ENCODE data around the gene A3GALT2. TPM values are rescaled to one million over a fixed set of nuclear protein-coding genes. Genes with fewer than 3 reads are reported as not detected.
A peak's percentile ranks its signal among the peaks of the same experiment; 100 is the strongest.

A3GALT2 gene
- polyA plus RNA-seq, 3 donors = not detected

- Histone ChIP-seq H3K4me3 (replicated peaks in 1 of 3; ENCODE audit: low read depth in 2 of 3, low read length in 3 of 3) (peak overlapping the region; percentile 6 to 94 (median 92)), H4K20me1 (ENCODE audit: insufficient read depth, low read length) (peaks cover 70% of the 10 kb centered on the region), H3K9ac (ENCODE audit: insufficient read depth, low read length, poor library complexity, severe bottlenecking) (peak overlapping the region; percentile 0), H3K79me2 (ENCODE audit: insufficient read depth, low read length) (peaks cover 74% of the 10 kb centered on the region), H3K27ac (ENCODE audit: low read depth in 1 of 2, low read length in 2 of 2) (peak overlapping the region; percentile 21 to 68), H2AFZ (ENCODE audit: insufficient read depth, low read depth, low read length, poor library complexity, severe bottlenecking) (no peak overlapping the region), H3K36me3 (replicated peaks in 1 of 2; ENCODE audit: control insufficient read depth in 1 of 2, insufficient read depth in 2 of 2, low read length in 2 of 2) (peaks cover 4 to 32% of the 10 kb centered on the region in 2 donors), H3K9me3 (replicated peaks in 1 of 2; ENCODE audit: control insufficient read depth in 1 of 2, insufficient read depth in 1 of 2, low read length in 2 of 2) (no peaks in the 10 kb centered on the region), H3K4me1 (ENCODE audit: control insufficient read depth in 1 of 2, insufficient read depth in 2 of 2, low read length in 2 of 2) (peaks cover 45 to 78% of the 10 kb centered on the region in 2 donors), H3K4me2 (replicated peaks; ENCODE audit: extremely low read depth, low read length, poor library complexity, severe bottlenecking) (peak overlapping the region; percentile 91), H3K27me3 (ENCODE audit: control insufficient read depth in 2 of 2, insufficient read depth in 2 of 2, low read length in 2 of 2) (no peaks in the 10 kb centered on the region)
- TF ChIP-seq, protein P1, sequence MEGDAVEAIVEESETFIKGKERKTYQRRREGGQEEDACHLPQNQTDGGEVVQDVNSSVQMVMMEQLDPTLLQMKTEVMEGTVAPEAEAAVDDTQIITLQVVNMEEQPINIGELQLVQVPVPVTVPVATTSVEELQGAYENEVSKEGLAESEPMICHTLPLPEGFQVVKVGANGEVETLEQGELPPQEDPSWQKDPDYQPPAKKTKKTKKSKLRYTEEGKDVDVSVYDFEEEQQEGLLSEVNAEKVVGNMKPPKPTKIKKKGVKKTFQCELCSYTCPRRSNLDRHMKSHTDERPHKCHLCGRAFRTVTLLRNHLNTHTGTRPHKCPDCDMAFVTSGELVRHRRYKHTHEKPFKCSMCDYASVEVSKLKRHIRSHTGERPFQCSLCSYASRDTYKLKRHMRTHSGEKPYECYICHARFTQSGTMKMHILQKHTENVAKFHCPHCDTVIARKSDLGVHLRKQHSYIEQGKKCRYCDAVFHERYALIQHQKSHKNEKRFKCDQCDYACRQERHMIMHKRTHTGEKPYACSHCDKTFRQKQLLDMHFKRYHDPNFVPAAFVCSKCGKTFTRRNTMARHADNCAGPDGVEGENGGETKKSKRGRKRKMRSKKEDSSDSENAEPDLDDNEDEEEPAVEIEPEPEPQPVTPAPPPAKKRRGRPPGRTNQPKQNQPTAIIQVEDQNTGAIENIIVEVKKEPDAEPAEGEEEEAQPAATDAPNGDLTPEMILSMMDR (IDR thresholded peaks at IDR 0.05) = no peak
- Mint-ChIP-seq H3K27ac (peak overlapping the region; percentile 68 to 91 (median 84)), H3K27me3 (ENCODE audit: low read depth in 3 of 3) (peaks cover 0 to 4% (median 0%) of the 10 kb centered on the region in 3 donors), H3K4me1 (peaks cover 72% of the 10 kb centered on the region), H3K9me3 (no peaks in the 10 kb centered on the region), H3K36me3 (peaks cover 38 to 46% of the 10 kb centered on the region in 2 donors), H3K4me3 (peak overlapping the region; percentile 79 to 96)
- intact Hi-C loops (cut with micrococcal nuclease) = loop anchor here in 1 of 2 donors (1.0 kb wide), 1 partner anchor 8 kb away; no protein-coding TSS in a partner anchor
- peak; percentile 57 to 73 (median 64) for DNase-seq
- 6% methylated on average over 1 of the region's 2 CpGs for WGBS (ENCODE audit: insufficient coverage)
Observed at GRCh38 chr1:33346927-33347649, 26.2 kb upstream of the A3GALT2 start.

DNA sequence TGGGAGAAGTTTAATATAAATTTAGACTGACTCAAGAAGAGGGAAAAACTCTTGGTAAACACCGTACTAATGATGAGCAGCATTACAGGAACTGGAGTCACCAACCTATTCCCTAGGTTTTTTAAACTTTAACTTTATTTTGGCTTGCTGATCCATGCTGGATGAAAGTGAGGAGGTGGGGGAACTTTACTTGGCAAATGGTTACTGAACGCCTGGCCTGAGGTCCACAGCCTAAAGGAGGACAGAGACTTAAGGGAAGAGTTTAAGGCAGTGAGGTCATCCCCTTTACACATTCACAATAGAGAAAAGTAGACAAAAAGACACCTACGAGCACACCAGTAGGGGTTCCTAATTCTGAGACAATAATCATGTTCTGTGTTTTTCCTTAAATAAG lies 25.6 kb upstream of the A3GALT2 start:
- H3K36me3 ChIP-seq (replicated peaks in 1 of 2; ENCODE audit: control insufficient read depth in 1 of 2, insufficient read depth in 2 of 2, low read length in 2 of 2) = peaks cover 8 to 37% of the 10 kb centered on the region in 2 donors
- H3K27ac ChIP-seq (ENCODE audit: low read depth in 1 of 2, low read length in 2 of 2) = peak overlapping the region in 1 of 2 donors; percentile 68
- Mint-ChIP-seq H3K27ac (peak overlapping the region; percentile 55 to 91 (median 84)), H3K4me1 (peaks cover 77% of the 10 kb centered on the region), H3K4me3 (peak overlapping the region; percentile 79 to 96), H3K36me3 (peaks cover 39 to 52% of the 10 kb centered on the region in 2 donors), H3K27me3 (ENCODE audit: low read depth in 3 of 3) (peaks cover 0 to 3% (median 0%) of the 10 kb centered on the region in 3 donors), H3K9me3 (no peaks in the 10 kb centered on the region)
- H2AFZ ChIP-seq (ENCODE audit: insufficient read depth, low read depth, low read length, poor library complexity, severe bottlenecking) = no peak overlapping the region
- intact Hi-C loops (cut with micrococcal nuclease) = no loop called here
- peak overlapping the region; percentile 0 for H3K9ac ChIP-seq (ENCODE audit: insufficient read depth, low read length, poor library complexity, severe bottlenecking)
- no peaks in the 10 kb centered on the region for H3K9me3 ChIP-seq (replicated peaks in 1 of 2; ENCODE audit: control insufficient read depth in 1 of 2, insufficient read depth in 1 of 2, low read length in 2 of 2)
- WGBS (ENCODE audit: insufficient coverage) = no CpG with 5 or more reads among the region's 3 CpGs
- H3K79me2 ChIP-seq (ENCODE audit: insufficient read depth, low read length) = peaks cover 80% of the 10 kb centered on the region
- peaks cover 75% of the 10 kb centered on the region for H4K20me1 ChIP-seq (ENCODE audit: insufficient read depth, low read length)
- TF ChIP-seq, protein P1 (IDR thresholded peaks at IDR 0.05) = no peak
- H3K27me3 ChIP-seq (ENCODE audit: control insufficient read depth in 2 of 2, insufficient read depth in 2 of 2, low read length in 2 of 2) = no peaks in the 10 kb centered on the region
- DNase-seq = no peak
- H3K4me1 ChIP-seq (ENCODE audit: control insufficient read depth in 1 of 2, insufficient read depth in 2 of 2, low read length in 2 of 2) = peaks cover 50 to 83% of the 10 kb centered on the region in 2 donors
- peak overlapping the region; percentile 91 for H3K4me2 ChIP-seq (replicated peaks; ENCODE audit: extremely low read depth, low read length, poor library complexity, severe bottlenecking)
- H3K4me3 ChIP-seq (replicated peaks in 1 of 3; ENCODE audit: low read depth in 2 of 3, low read length in 3 of 3) = peak overlapping the region in 1 of 3 experiments; percentile 94

Data from CD14-positive monocyte (primary cell).